ENCODE measurements around the gene TEX19.
"Not testable (repeated sequence)": the region's sequence is repeated elsewhere in the genome, so short reads cannot be mapped to it uniquely, and the experiment has no call there.

The TEX19 gene

GRCh38 chr17:82407255-82407654 is 48.2 kb downstream of the TEX19 start:
- DNase-seq (ENCODE audit: low read depth): no peak
- no peak for TF ChIP-seq CTCF (IDR thresholded peaks at IDR 0.05; ENCODE audit: control insufficient read depth, insufficient read depth, low read depth, low read length, missing control alignments)
- H3K4me3 ChIP-seq (ENCODE audit: control insufficient read depth, low read depth, low read length): no peak overlapping the region

GRCh38 chr17:82408288-82408937 is 49.4 kb downstream of the TEX19 start:
- no peak for TF ChIP-seq CTCF (IDR thresholded peaks at IDR 0.05; ENCODE audit: control insufficient read depth, insufficient read depth, low read depth, low read length, missing control alignments)
- no peak overlapping the region for H3K4me3 ChIP-seq (ENCODE audit: control insufficient read depth, low read depth, low read length)
- DNase-seq (ENCODE audit: low read depth): no peak

- no peak for TF ChIP-seq CTCF (IDR thresholded peaks at IDR 0.05; ENCODE audit: control insufficient read depth, insufficient read depth, low read depth, low read length, missing control alignments)
- DNase-seq (ENCODE audit: low read depth): no peak
- no peak overlapping the region for H3K4me3 ChIP-seq (ENCODE audit: control insufficient read depth, low read depth, low read length)
Measured at GRCh38 chr17:82408938-82409318, 49.9 kb downstream of the TEX19 start.

GRCh38 chr17:82410014-82410716 is 51.1 kb downstream of the TEX19 start:
- no peak overlapping the region for H3K4me3 ChIP-seq (ENCODE audit: control insufficient read depth, low read depth, low read length)
- no peak for DNase-seq (ENCODE audit: low read depth)
- TF ChIP-seq CTCF (IDR thresholded peaks at IDR 0.05; ENCODE audit: control insufficient read depth, insufficient read depth, low read depth, low read length, missing control alignments): no peak

GRCh38 chr17:82411396-82412053 is 52.5 kb downstream of the TEX19 start:
- no peak overlapping the region for H3K4me3 ChIP-seq (ENCODE audit: control insufficient read depth, low read depth, low read length)
- TF ChIP-seq CTCF (IDR thresholded peaks at IDR 0.05; ENCODE audit: control insufficient read depth, insufficient read depth, low read depth, low read length, missing control alignments): no peak
- no peak for DNase-seq (ENCODE audit: low read depth)

- H3K4me3 ChIP-seq (ENCODE audit: control insufficient read depth, low read depth, low read length); DNase-seq (ENCODE audit: low read depth): not testable (repeated sequence)
Measured at GRCh38 chr17:82412081-82412480, 53.0 kb downstream of the TEX19 start.
